NCI-H1105 treated with DMSO at 0.1 percent for 48 hours (cell line): Measurements from ENCODE around the gene MARVELD2.
"Not testable (repeated sequence)": the region's sequence is repeated elsewhere in the genome, so short reads cannot be mapped to it uniquely, and the experiment has no call there.

Source experiments
- DNase-seq: peaks from one replicate; lab custom pipeline; 2025; lab: John Stamatoyannopoulos, UW

The MARVELD2 gene

GRCh38 chr5:69414885-69415583, at the start of gene MARVELD2:
TSS of gene MARVELD2 (plus strand) at chr5:69415116. CDS start at chr5:69419386, 4,270 bp downstream.
- peak; percentile 62 for DNase-seq

- no peak for DNase-seq
Measured at GRCh38 chr5:69367697-69368279, 47.1 kb upstream of the MARVELD2 start.

- DNase-seq = no peak
Measured at GRCh38 chr5:69368458-69369339, 46.2 kb upstream of the MARVELD2 start.

GRCh38 chr5:69369340-69370121, 45.4 kb upstream of the MARVELD2 start, which contains the start of the genes AK6, RAD17 and TAF9:
TSS of gene AK6 (minus strand) at chr5:69369520. CDS start at chr5:69369490, 30 bp downstream.
TSS of gene RAD17 (plus strand) at chr5:69369818. CDS start at chr5:69372209, 2,391 bp downstream.
TSS of gene TAF9 (minus strand) at chr5:69369520. CDS start at chr5:69365737, 3,783 bp downstream.
- peak; percentile 80 for DNase-seq

GRCh38 chr5:69370335-69370734, 44.6 kb upstream of the MARVELD2 start:
- DNase-seq = not testable (repeated sequence)

GRCh38 chr5:69372394-69372793, 42.5 kb upstream of the MARVELD2 start:
- DNase-seq = no peak

- DNase-seq = no peak
Measured at GRCh38 chr5:69374911-69375446, 39.9 kb upstream of the MARVELD2 start.

- DNase-seq = no peak
Measured at GRCh38 chr5:69378376-69378775, 36.5 kb upstream of the MARVELD2 start.

GRCh38 chr5:69404659-69405330, 10.1 kb upstream of the MARVELD2 start:
- DNase-seq = no peak

GRCh38 chr5:69415584-69415958, 655 bp downstream of the MARVELD2 start:
- DNase-seq = peak; percentile 25

GRCh38 chr5:69416180-69416579, 1.3 kb downstream of the MARVELD2 start:
- DNase-seq = no peak

- DNase-seq = no peak
Measured at GRCh38 chr5:69416699-69417098, 1.8 kb downstream of the MARVELD2 start.

GRCh38 chr5:69418554-69418953, 3.6 kb downstream of the MARVELD2 start:
- DNase-seq = no peak

GRCh38 chr5:69431424-69432303, 16.7 kb downstream of the MARVELD2 start:
- no peak for DNase-seq

- no peak for DNase-seq
Measured at GRCh38 chr5:69432412-69433206, 17.7 kb downstream of the MARVELD2 start.

GRCh38 chr5:69435276-69435884, 20.5 kb downstream of the MARVELD2 start:
- DNase-seq = not testable (repeated sequence)

GRCh38 chr5:69444127-69444754, 29.3 kb downstream of the MARVELD2 start:
- DNase-seq = no peak

GRCh38 chr5:69449511-69449910, 34.6 kb downstream of the MARVELD2 start:
- DNase-seq = no peak
